ENCODE data around the gene ZNF628.
A peak's percentile ranks its signal among the peaks of the same experiment; 100 is the strongest.

The ZNF628 gene

GRCh38 chr19:55502197-55502952 is 26.0 kb downstream of the ZNF628 start:
- DNase-seq, result no peak

- no peak for DNase-seq
These were observed 26.7 kb downstream of the ZNF628 start for GRCh38 chr19:55503157-55503501.

- peak; percentile 87 for DNase-seq
These were observed 27.3 kb downstream of the ZNF628 start for GRCh38 chr19:55503502-55504251.

- no peak for DNase-seq
These were observed 27.8 kb downstream of the ZNF628 start for GRCh38 chr19:55504252-55504603.

- no peak for DNase-seq
These were observed 28.6 kb downstream of the ZNF628 start for GRCh38 chr19:55504981-55505380.

GRCh38 chr19:55508120-55508519 is 31.7 kb downstream of the ZNF628 start:
- no peak for DNase-seq

GRCh38 chr19:55516878-55517620 is 40.6 kb downstream of the ZNF628 start:
- DNase-seq, result peak; percentile 87

- DNase-seq, result no peak
These were observed 43.3 kb downstream of the ZNF628 start for GRCh38 chr19:55519451-55520311.

- DNase-seq, result no peak
These were observed 44.4 kb downstream of the ZNF628 start for GRCh38 chr19:55520691-55521292.

GRCh38 chr19:55525289-55526101 is 49.1 kb downstream of the ZNF628 start:
- DNase-seq, result no peak

GRCh38 chr19:55526216-55527196 is 50.1 kb downstream of the ZNF628 start:
- peak; percentile 20 for DNase-seq

GRCh38 chr19:55527197-55528029 is 51.0 kb downstream of the ZNF628 start:
- no peak for DNase-seq

- DNase-seq, result peak; percentile 60
These were observed 51.8 kb downstream of the ZNF628 start for GRCh38 chr19:55528030-55528803.

GRCh38 chr19:55529636-55530234 is 53.3 kb downstream of the ZNF628 start:
- DNase-seq, result no peak

- DNase-seq, result no peak
These were observed 54.6 kb downstream of the ZNF628 start for GRCh38 chr19:55530996-55531395.

Data from NCI-H446 treated with DMSO at 0.1 percent for 48 hours (cell line).